ENCODE data around the gene ENAM. TPM values are rescaled to one million over a fixed set of nuclear protein-coding genes. Genes with fewer than 3 reads are reported as not detected.

Gene ENAM, protein sequence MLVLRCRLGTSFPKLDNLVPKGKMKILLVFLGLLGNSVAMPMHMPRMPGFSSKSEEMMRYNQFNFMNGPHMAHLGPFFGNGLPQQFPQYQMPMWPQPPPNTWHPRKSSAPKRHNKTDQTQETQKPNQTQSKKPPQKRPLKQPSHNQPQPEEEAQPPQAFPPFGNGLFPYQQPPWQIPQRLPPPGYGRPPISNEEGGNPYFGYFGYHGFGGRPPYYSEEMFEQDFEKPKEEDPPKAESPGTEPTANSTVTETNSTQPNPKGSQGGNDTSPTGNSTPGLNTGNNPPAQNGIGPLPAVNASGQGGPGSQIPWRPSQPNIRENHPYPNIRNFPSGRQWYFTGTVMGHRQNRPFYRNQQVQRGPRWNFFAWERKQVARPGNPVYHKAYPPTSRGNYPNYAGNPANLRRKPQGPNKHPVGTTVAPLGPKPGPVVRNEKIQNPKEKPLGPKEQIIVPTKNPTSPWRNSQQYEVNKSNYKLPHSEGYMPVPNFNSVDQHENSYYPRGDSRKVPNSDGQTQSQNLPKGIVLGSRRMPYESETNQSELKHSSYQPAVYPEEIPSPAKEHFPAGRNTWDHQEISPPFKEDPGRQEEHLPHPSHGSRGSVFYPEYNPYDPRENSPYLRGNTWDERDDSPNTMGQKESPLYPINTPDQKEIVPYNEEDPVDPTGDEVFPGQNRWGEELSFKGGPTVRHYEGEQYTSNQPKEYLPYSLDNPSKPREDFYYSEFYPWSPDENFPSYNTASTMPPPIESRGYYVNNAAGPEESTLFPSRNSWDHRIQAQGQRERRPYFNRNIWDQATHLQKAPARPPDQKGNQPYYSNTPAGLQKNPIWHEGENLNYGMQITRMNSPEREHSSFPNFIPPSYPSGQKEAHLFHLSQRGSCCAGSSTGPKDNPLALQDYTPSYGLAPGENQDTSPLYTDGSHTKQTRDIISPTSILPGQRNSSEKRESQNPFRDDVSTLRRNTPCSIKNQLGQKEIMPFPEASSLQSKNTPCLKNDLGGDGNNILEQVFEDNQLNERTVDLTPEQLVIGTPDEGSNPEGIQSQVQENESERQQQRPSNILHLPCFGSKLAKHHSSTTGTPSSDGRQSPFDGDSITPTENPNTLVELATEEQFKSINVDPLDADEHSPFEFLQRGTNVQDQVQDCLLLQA
- 0.27 TPM for total RNA-seq

DNA sequence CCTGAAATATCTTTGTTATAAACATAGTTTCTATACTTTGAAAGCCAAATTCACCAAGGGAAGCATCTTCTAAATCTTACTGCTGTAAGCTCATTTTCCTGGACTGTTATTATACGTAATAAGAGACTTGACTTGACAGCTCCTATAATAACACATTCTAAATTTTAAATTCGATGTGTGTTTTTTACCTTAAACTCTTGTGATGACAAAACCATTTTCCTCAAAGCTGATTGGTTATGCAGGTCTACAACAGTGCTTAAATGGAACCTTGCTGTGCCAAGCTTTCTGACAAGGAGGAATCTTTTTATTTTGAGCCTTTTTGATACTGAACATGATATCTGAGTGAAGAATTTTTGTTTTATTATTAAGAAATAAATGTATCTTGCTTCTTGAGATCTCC lies at the start of gene ENAM:
ENAM (plus strand) TSS at position 301 of the 400 bp plus-strand sequence. CDS start 757 bp downstream, outside the sequence.

DNA sequence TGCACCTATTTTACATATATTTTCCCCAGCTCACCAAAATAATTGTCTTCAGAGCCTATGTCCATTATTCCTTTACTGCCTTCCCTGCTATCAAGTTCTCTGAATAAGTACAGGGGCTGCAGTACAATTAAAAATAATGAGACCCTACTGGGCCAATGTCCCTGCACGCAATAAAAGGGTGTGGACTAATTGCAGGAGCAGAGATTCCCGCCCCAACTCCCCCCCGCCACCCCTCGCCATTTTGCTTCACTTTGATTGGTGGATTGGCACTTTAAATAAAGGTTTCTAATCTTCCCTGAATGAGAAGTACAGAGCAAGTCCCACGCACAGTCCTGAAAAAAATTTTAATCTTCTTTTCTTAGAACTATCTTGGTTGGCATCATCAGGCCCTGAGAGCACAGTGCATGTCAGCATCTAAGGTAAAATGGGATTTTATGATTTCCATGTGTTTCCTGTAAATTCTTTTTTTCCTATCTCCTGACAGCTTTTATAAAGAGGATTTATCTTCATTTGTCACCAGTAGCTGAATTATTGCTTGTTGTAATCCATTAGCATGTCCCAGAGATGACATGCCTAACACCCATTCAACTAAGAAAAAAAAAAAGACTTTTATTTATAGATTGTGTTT lies 36.5 kb upstream of the ENAM start, which contains the start of gene AMBN:
AMBN (plus strand) TSS at position 302 of the 628 bp plus-strand sequence; CDS start at position 405, 103 bp downstream.

DNA sequence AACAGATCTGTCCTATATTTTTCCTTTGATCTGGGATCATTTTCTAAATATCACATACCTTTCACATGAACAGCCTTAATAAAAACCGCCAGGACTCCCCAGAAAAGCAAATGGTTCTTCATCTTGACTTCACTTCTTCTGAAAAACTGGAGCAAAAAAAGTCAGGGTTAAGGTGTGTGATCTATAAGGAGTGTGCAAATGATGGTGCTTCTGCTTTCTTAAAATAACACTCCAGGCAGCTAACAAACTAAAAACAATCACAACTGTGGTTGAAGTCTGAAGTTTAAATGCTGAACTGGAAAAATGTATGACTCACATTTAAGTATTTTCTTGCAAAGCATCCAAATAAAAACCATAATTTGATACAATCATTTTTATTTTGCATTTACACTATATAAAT lies 37.8 kb downstream of the ENAM start, which contains the start of gene JCHAIN:
JCHAIN (minus strand) TSS at position 140 of the 400 bp plus-strand sequence; CDS start at position 122, 18 bp downstream.

DNA sequence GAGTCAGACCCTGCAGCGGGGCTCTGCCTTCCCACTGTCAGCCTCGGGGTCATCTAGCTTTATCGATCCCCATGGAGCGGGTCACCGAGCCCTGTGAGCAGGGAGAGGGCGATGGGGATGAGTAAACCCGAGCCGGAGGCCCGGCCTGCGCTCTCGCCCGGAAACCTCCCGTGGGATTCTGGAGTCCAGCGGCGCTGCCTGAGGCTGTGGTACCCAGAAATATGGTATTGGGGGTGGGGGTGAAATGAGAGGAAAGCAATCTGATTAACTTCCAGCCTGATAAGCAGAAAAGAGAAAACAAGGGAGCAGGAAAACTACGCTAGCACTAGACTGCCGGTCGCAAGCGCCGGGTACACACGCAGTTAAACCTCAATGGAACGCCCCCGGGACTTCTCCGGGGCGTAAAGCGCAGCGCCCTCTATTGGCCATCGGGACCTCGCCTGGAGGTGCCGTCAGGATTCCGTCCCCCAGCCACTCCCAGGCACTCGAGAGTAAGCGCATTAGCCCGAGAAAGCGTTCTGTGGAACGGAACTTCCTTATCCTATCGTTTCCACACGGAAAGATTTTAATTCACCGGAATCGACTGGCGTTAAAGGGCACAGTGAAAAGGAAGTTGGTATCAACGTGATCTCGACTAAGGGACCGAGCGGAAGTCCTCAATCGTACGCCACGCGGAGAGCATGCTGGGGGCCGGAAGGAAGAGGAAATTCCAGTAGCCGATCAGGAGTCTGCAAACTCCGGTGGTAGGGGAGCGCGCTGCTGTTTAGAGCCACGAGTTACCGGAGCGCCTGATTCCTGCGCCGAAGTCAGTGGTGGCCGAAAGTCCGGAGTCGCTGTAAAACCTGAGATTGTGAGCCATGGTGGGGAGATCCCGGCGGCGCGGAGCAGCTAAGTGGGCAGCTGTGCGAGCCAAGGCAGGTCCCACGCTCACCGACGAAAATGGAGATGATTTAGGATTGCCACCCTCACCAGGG lies 59.6 kb downstream of the ENAM start, which contains the start of gene UTP3:
UTP3 (plus strand) TSS at position 712 of the 974 bp plus-strand sequence; CDS start at position 858, 146 bp downstream.

Other genes starting within 250 kb of the ENAM start
- not detected for gene SMR3B, start 245.6 kb upstream of the ENAM start, total RNA-seq
- 9.1 TPM for gene OPRPN, start 230.8 kb upstream of the ENAM start, total RNA-seq
- 0.44 TPM for gene MUC7, start 156.5 kb upstream of the ENAM start, total RNA-seq
- not detected for gene AMTN, start 110.2 kb upstream of the ENAM start, total RNA-seq
- not detected for gene AMBN, start 36.5 kb upstream of the ENAM start, total RNA-seq
- gene JCHAIN, start 37.8 kb downstream of the ENAM start, total RNA-seq = 3.0 TPM
- gene UTP3, start 59.8 kb downstream of the ENAM start, total RNA-seq = 24.6 TPM
- 183 TPM for gene RUFY3, start 93.2 kb downstream of the ENAM start, total RNA-seq
- 80.8 TPM for gene GRSF1, start 211.1 kb downstream of the ENAM start, total RNA-seq